Smooth muscle cell (in vitro differentiated cells): ENCODE data around the gene GABRB1. TPM values are rescaled to one million over a fixed set of nuclear protein-coding genes. Genes with fewer than 3 reads are reported as not detected.

Source experiments
- DNase-seq: peaks from one replicate; lab custom pipeline; 2025; ENCODE audit not compliant: unreplicated experiment; lab: John Stamatoyannopoulos, UW
- H2AFZ ChIP-seq: fragments of 200-600 bp; sonication (generic); 2 replicates; pipeline ENCODE4 v1.6.0; 2016; ENCODE audit warnings: antibody characterized with exemption, low read depth, mild to moderate bottlenecking
- H3F3A ChIP-seq: fragments of 200-600 bp; sonication (generic); 2 replicates; pipeline ENCODE4 v1.6.0; 2017; ENCODE audit warnings: antibody characterized with exemption, low read depth
- H3K27ac ChIP-seq: fragments of 200-600 bp; sonication (generic); 2 replicates; pipeline ENCODE4 v1.5.1; 2016; ENCODE audit warnings: low read depth, mild to moderate bottlenecking
- H3K27me3 ChIP-seq: fragments of 200-600 bp; sonication (generic); 2 replicates; pipeline ENCODE4 v1.6.1; 2016; ENCODE audit warnings: low read depth, mild to moderate bottlenecking
- H3K36me3 ChIP-seq: fragments of 200-600 bp; sonication (generic); 2 replicates; pipeline ENCODE4 v1.5.1; 2016; ENCODE audit warnings: low read depth
- H3K4me1 ChIP-seq: fragments of 200-600 bp; sonication (generic); 2 replicates; pipeline ENCODE4 v1.5.1; 2016; ENCODE audit warnings: low read depth
- H3K4me2 ChIP-seq: fragments of 200-600 bp; sonication (generic); 2 replicates; pipeline ENCODE4 v1.6.0; 2016; ENCODE audit warnings: mild to moderate bottlenecking
- H3K4me3 ChIP-seq: fragments of 200-600 bp; sonication (generic); 2 replicates; pipeline ENCODE4 v1.5.1; 2016; ENCODE audit warnings: mild to moderate bottlenecking
- H3K79me2 ChIP-seq: fragments of 200-600 bp; sonication (generic); 2 replicates; pipeline ENCODE4 v1.6.0; 2016; ENCODE audit warnings: low read depth, mild to moderate bottlenecking
- H3K9ac ChIP-seq: fragments of 200-600 bp; sonication (generic); 2 replicates; pipeline ENCODE4 v1.6.0; 2016; ENCODE audit warnings: low read depth
- H3K9me3 ChIP-seq: fragments of 200-600 bp; sonication (generic); replicated peaks from 2 replicates; pipeline ENCODE4 v1.5.1; 2016; ENCODE audit warnings: low read depth
- H4K20me1 ChIP-seq: fragments of 200-600 bp; sonication (generic); 2 replicates; pipeline ENCODE4 v1.6.0; 2016; ENCODE audit warnings: low read depth
- CTCF ChIP-seq: fragments of 200-600 bp; sonication (generic); IDR thresholded peaks from 2 replicates; pipeline ENCODE4 v1.5.1; 2017; ENCODE audit warnings: borderline replicate concordance, mild to moderate bottlenecking, antibody characterized with exemption; ENCODE audit not compliant: insufficient read depth, poor library complexity, severe bottlenecking
- whole genome bisulfite sequencing: methylation state at CpG from one replicate; pipeline ENCODE4 v1.1.7; 2016; ENCODE audit warnings: low lambda C conversion rate; 5-methylcytosine and 5-hydroxymethylcytosine counted together
- polyA plus RNA-seq: library from polyadenylated mRNA; unstranded; fragments of >200 nt; fragmentation: Nextera tagmentation; extraction: Ambion mirVana; gene quantifications from 2 replicates; pipeline ENCODE4 v1.2.1, GENCODE V29; 2016
- total RNA-seq: library from RNA; depleted of rRNA; stranded (reverse); fragments of >200 nt; gene quantifications from 2 replicates; pipeline ENCODE4 v1.2.3, GENCODE V29; 2014

The GABRB1 gene
- total and polyA plus RNA-seq, 2 experiments from 2014 or later, result 0.22 TPM; not detected in 1

- WGBS, result 41% methylated on average over 2 of the region's 2 CpGs
- no peaks in the 10 kb centered on the region for H4K20me1 ChIP-seq
- H2AFZ ChIP-seq, result no peak overlapping the region
- no peak overlapping the region for H3K4me2 ChIP-seq
- no peak for TF ChIP-seq CTCF
- no peak for DNase-seq
- no peaks in the 10 kb centered on the region for H3K4me1 ChIP-seq
- no peak overlapping the region for H3K27ac ChIP-seq
- no peak overlapping the region for H3K9ac ChIP-seq
- no peaks in the 10 kb centered on the region for H3K9me3 ChIP-seq
- no peaks in the 10 kb centered on the region for H3K27me3 ChIP-seq
- no peaks in the 10 kb centered on the region for H3K79me2 ChIP-seq
- no peak overlapping the region for H3K4me3 ChIP-seq
- no peaks in the 10 kb centered on the region for H3K36me3 ChIP-seq
- no peaks in the 10 kb centered on the region for H3F3A ChIP-seq
Measured at GRCh38 chr4:47235721-47236120, 204.4 kb downstream of the GABRB1 start.

DNA sequence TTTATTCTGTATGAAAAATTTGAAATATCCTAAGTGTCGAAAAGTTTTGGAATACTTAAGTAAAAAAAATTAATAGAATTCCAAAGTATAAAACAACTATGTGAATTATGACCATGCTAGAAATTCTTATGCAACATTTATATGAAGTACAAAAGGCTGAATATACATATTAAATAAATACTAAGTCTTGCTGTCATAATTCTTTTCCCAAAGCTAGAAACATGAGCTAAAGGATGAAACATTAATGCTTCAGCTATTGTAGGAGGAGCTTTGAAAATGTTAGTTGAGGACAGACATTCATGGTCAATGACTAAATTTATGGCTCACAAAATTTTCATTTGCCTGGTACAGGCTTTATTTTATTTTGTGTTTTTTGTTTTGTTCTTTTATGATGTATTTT lies 207.3 kb downstream of the GABRB1 start:
- TF ChIP-seq CTCF, result no peak
- Histone ChIP-seq H4K20me1 (no peaks in the 10 kb centered on the region), H3K9ac (no peak overlapping the region), H3K27ac (no peak overlapping the region), H3K4me2 (no peak overlapping the region), H3K36me3 (no peaks in the 10 kb centered on the region), H3F3A (no peaks in the 10 kb centered on the region), H3K4me1 (no peaks in the 10 kb centered on the region), H3K4me3 (no peak overlapping the region), H3K79me2 (no peaks in the 10 kb centered on the region), H3K27me3 (no peaks in the 10 kb centered on the region), H2AFZ (no peak overlapping the region), H3K9me3 (no peaks in the 10 kb centered on the region)
- DNase-seq, result no peak
- 82% methylated on average over 1 of the region's 1 CpG for WGBS

DNA sequence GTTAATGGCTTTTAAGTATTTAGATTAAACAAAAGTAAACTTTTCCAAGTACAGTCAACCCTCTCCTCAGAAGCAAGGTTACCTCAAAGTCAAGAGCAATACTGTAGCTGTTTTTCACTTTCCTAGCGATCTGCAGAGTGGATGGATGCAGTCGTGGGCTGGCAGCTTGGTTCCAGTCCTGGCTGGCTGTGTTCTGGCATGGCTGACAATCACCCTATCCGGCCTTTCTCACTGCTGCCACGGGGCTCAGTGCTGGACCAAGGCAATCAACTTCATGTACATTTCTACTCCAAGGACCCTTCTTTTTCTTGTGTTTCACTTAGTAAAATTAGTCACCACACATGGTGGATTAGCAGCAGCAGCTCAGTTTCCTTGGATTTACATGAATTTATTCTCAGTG lies 208.3 kb downstream of the GABRB1 start:
- WGBS, result 87% methylated on average over 4 of the region's 4 CpGs
- H3K4me2 ChIP-seq, result no peak overlapping the region
- H2AFZ ChIP-seq, result peak overlapping the region; percentile 9

More for the DNA sequence above, 208.3 kb downstream of the GABRB1 start:
- Histone ChIP-seq H4K20me1 (no peaks in the 10 kb centered on the region), H3K27me3 (no peaks in the 10 kb centered on the region), H3K9ac (no peak overlapping the region), H3K36me3 (no peaks in the 10 kb centered on the region), H3K9me3 (no peaks in the 10 kb centered on the region), H3K4me1 (no peaks in the 10 kb centered on the region), H3K27ac (no peak overlapping the region), H3K79me2 (no peaks in the 10 kb centered on the region), H3K4me3 (no peak overlapping the region), H3F3A (no peaks in the 10 kb centered on the region)
- no peak for TF ChIP-seq CTCF
- DNase-seq, result no peak
